AG09319 (cell line): Measurements from ENCODE around the gene SAMD3.
"Not testable (repeated sequence)": the region's sequence is repeated elsewhere in the genome, so short reads cannot be mapped to it uniquely, and the experiment has no call there.

Experiments
- DNase-seq: peaks from one replicate; pipeline ENCODE4 v3.0.0-alpha.2; 2010; ENCODE audit warnings: low read depth; ENCODE audit errors: extremely low read depth
- TF ChIP-seq, protein P1 (sequence below): IDR thresholded peaks from 2 replicates; pipeline ENCODE4 v1.5.1; 2011; ENCODE audit warnings: low read depth, mild to moderate bottlenecking, inconsistent platforms, low read length, moderate library complexity

Gene SAMD3, protein sequence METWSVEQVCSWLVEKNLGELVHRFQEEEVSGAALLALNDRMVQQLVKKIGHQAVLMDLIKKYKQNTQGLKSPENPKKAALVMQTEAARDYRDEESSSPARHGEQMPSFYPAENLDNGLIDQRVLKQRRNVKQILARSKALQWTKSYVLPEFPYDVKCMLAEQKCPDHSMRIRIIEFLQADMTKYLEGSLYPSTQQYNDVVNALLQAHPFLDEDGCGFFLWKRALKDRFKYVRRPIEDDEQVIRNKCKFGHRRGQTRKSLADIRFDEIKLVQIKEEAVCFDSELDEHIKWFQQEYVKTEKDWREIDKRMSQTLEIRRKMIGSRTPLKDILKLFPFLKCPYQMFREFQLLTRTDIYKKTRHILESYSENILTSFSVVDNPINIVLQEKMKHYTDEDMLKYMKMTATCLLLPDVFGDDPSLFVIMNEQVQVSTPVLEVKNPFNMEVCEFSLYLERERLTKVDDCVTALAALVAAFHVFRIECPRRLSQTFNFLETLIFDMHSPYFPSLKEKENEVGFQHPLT

DNA sequence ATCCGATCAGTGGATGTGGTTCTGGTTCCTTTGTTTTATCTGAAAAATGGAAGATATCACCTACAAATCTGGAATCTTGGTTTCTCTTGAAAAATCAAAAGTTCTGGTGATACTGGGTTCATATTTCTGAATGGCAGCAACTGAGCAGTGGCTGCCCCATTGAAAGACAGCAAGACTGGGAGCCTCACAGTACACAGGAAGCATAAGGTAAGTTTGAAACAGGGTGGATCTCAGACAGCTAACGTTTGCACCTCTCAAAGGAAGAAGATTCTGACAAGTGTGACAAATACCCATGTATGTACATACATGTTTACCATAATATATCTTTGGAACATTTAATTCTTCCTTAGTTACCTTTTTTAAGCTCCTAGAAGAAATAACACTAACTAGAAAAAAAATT lies at the start of gene SAMD3:
SAMD3 (minus strand) TSS at position 177 of the 400 bp plus-strand sequence. CDS start 7,678 bp downstream, outside the sequence.
- TF ChIP-seq, protein P1, sequence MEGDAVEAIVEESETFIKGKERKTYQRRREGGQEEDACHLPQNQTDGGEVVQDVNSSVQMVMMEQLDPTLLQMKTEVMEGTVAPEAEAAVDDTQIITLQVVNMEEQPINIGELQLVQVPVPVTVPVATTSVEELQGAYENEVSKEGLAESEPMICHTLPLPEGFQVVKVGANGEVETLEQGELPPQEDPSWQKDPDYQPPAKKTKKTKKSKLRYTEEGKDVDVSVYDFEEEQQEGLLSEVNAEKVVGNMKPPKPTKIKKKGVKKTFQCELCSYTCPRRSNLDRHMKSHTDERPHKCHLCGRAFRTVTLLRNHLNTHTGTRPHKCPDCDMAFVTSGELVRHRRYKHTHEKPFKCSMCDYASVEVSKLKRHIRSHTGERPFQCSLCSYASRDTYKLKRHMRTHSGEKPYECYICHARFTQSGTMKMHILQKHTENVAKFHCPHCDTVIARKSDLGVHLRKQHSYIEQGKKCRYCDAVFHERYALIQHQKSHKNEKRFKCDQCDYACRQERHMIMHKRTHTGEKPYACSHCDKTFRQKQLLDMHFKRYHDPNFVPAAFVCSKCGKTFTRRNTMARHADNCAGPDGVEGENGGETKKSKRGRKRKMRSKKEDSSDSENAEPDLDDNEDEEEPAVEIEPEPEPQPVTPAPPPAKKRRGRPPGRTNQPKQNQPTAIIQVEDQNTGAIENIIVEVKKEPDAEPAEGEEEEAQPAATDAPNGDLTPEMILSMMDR = no peak
- no peak for DNase-seq

DNA sequence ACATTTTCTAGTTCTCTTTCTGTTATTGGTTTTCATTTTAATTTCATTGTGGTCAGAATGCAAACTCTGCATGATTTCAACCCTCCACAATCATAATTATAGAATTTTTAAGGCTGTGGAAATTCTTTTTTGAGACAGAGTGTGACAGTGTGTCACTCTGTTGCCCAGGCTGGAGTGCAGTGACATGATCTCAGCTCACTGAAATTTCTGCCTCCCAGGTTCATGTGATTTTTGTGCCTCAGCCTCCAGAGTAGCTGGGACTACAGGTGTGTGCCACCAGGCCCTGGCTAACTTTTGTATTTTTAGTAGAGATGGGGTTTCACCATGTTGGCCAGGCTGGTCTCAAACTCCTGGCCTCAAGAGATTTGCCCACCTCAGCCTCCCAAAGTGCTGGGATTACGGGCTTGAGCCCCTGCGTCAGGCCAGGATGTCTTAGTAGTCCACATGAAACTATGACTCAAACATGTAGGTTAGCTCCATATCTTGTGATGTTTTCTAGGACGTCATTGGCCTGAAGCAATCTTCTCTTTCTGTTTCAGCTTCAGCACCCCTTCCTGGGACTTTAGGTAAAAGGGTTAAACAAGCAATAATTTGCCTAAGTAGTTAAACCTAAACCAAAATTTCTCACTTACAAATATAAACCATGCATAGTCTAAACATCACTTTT lies 47.4 kb upstream of the SAMD3 start:
- DNase-seq = no peak
- TF ChIP-seq, protein P1 = no peak

GRCh38 chr6:130265553-130265952 lies 42.8 kb upstream of the SAMD3 start:
- not testable (repeated sequence) for DNase-seq

GRCh38 chr6:130262008-130262407 lies 39.3 kb upstream of the SAMD3 start:
- no peak for DNase-seq
- TF ChIP-seq, protein P1 = no peak

DNA sequence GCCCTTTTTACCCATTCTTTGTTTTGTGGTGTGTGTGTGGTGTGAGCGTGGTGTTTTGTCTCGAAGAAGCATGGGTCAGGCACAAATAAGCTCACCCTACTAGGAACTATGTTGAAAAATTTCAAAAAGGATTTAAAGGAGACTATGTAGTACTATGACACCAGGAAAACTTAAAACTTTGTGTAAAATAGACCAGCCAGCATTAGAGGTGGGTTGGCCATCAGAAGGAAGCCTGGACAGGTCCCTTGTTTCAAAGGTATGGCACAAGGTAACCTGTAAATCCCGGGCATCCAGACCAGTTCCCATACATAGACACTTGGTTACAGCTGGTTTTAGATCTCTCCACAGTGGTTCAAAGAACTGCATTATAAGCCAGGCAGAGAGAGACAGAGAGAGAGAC lies 38.8 kb upstream of the SAMD3 start:
- not testable (repeated sequence) for DNase-seq

GRCh38 chr6:130260614-130261241 lies 38.0 kb upstream of the SAMD3 start:
- not testable (repeated sequence) for DNase-seq

- not testable (repeated sequence) for DNase-seq
These were observed 37.3 kb upstream of the SAMD3 start for GRCh38 chr6:130260050-130260462.

DNA sequence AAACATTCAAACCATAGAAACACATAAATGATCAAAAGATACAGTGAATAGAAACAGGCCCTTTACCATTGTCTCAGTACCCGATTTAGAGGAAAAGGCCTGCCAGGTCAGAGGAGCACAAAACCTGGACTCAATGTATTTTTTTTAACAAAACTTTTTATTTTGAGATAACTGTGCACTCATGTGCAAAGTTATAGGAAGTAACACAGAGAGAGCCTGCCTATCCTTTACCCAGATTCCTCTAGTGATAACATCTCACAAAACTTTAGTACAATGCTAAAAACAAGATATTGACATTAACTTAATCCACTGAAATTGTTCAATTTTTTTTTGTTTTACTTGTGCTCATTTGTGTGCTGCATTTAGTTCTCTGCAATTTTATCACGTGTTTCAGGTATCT lies 36.8 kb upstream of the SAMD3 start:
- no peak for DNase-seq
- TF ChIP-seq, protein P1 = no peak

DNA sequence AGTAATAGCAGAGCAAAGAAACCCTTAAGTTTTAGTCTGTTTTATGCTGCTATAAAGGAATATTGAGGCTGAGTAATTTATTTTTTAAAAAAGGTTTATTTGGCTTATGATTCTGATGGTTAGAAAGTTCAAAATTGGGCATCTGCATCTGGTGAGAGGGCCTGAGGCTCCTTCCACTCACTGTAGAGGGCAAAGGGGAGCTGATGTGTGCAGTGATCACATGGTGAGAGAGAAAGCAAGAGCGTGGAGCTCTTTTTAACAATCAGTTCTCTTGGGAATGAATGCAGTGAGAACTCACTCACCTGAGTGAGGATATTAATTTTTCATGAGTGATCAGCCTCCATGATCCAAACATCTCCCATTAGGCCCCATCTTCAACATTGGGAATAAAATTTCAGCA lies 36.4 kb upstream of the SAMD3 start:
- no peak for DNase-seq
- TF ChIP-seq, protein P1 = no peak
